Fibroblast of mammary gland (primary cell): ENCODE results near the gene EPB41L4B.

Experiments used
- DNase-seq: peaks from one replicate; pipeline ENCODE4 v3.0.0-alpha.2; 2010; ENCODE audit warnings: low read depth
- H3K4me3 ChIP-seq: 2 replicates; pipeline ENCODE4 v1.5.1; 2011; ENCODE audit warnings: low read depth, mild to moderate bottlenecking, low read length, moderate library complexity; ENCODE audit not compliant: control insufficient read depth
- TF ChIP-seq, protein P1 (sequence below): conservative IDR thresholded peaks from 2 replicates; pipeline ENCODE4 v1.5.1; 2011; ENCODE audit warnings: low read depth, low read length, inconsistent platforms; ENCODE audit not compliant: control insufficient read depth, insufficient read depth

Gene EPB41L4B

DNA sequence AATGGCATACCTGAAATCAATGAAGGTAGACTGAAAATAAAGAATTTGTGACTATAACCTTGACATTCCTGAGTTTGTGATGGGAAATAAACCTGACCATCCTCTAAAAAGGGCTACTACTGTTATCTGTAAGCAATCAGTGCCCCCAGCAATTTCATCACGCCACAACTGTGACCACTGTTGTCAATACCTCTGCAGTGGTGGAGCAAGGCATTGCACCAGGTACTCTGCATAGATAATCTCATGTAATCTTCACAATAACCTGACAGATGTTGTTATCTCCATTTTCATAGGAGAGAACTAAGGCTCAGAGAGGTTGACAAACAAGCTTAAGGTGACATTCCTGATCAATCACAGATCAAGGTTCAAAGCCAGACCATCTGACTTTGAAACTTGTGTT lies 115.3 kb downstream of the EPB41L4B start:
- no peak for DNase-seq
- no peak overlapping the region for H3K4me3 ChIP-seq
- TF ChIP-seq, protein P1, sequence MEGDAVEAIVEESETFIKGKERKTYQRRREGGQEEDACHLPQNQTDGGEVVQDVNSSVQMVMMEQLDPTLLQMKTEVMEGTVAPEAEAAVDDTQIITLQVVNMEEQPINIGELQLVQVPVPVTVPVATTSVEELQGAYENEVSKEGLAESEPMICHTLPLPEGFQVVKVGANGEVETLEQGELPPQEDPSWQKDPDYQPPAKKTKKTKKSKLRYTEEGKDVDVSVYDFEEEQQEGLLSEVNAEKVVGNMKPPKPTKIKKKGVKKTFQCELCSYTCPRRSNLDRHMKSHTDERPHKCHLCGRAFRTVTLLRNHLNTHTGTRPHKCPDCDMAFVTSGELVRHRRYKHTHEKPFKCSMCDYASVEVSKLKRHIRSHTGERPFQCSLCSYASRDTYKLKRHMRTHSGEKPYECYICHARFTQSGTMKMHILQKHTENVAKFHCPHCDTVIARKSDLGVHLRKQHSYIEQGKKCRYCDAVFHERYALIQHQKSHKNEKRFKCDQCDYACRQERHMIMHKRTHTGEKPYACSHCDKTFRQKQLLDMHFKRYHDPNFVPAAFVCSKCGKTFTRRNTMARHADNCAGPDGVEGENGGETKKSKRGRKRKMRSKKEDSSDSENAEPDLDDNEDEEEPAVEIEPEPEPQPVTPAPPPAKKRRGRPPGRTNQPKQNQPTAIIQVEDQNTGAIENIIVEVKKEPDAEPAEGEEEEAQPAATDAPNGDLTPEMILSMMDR, result no peak

GRCh38 chr9:109203761-109204360 lies 117.0 kb downstream of the EPB41L4B start:
- TF ChIP-seq, protein P1, result no peak
- DNase-seq, result no peak
- no peak overlapping the region for H3K4me3 ChIP-seq

DNA sequence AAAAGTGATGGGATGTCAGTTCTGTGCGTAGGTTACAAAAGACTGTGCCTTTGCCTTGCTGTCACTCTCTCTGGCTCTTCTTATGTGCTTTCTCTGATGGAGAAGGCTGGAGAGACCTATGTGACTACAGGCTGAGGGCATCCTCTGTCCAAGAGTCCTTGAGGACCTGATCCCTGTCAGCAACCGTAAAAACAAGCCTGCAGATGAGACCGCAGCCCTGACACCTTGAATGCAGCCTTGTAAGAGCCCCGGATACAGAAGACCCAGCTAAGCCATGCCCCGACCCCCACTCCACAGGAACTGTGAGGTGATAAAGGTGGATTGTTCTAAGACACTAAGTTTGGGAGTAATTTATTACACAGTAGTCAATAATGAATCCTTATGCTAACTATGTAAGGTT lies 121.2 kb downstream of the EPB41L4B start:
- H3K4me3 ChIP-seq, result no peak overlapping the region
- DNase-seq, result no peak
- TF ChIP-seq, protein P1, result no peak

- TF ChIP-seq, protein P1, result peak; percentile 24
- no peak for DNase-seq
- no peak overlapping the region for H3K4me3 ChIP-seq
Observed at GRCh38 chr9:109198736-109199382, 122.0 kb downstream of the EPB41L4B start.

- H3K4me3 ChIP-seq, result no peak overlapping the region
- DNase-seq, result peak; percentile 49
- TF ChIP-seq, protein P1, result no peak
Observed at GRCh38 chr9:109193974-109194556, 126.8 kb downstream of the EPB41L4B start.

DNA sequence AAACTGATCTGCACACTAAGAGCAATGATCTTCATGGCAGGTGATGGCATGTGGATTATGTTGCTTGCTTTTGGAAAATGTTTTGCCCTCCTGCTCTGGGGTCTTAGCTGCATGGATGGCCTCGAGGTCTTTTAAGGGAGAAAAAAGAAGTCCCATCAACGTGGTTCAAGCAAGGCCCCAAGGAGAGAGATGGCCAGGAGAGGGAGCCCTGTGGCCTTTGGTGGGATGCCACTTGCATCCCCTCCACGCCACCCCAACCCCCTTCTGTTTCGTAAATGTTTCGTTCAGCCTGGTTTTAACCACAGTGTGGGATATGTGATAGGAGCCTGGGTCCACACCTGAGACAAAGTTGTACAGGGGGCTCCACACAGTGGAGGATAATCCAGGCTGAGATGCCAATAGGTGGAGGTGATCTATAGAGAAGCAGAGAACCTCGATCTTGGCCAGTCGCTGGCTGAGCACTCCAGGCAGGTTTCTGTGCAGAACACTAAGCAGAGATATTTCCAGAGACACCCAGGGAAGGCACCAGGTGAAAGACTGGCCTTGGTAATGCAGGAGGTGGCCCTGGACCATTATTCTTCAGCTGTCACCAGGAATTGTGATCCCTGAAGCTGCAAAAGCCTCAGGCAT lies 128.0 kb downstream of the EPB41L4B start:
- DNase-seq, result no peak
- H3K4me3 ChIP-seq, result no peak overlapping the region
- TF ChIP-seq, protein P1, result peak; percentile 21
